Spleen (tissue), 7 donors: ENCODE results near the gene FAM20C.

Experiments used
- CTCF ChIP-seq, 11 experiments: fragments of 200-600 bp in 7 of 11; fragments of 450-650 bp in 4 of 11; sonication (generic) in 4 of 11; IDR thresholded peaks in 8 of 11; conservative IDR thresholded peaks in 3 of 11; 1 replicate in 7 of 11; 2 replicates in 4 of 11; pipeline versions ENCODE4 v1.4.0 to v1.8.0; 2016 to 2021; ENCODE audit warnings: antibody characterized with exemption in 11 of 11, inconsistent platforms in 4 of 11, mild to moderate bottlenecking in 1 of 11
- POLR2A ChIP-seq, 3 donors: fragments of 450-650 bp; IDR thresholded peaks; one replicate each; pipeline ENCODE4 v1.5.1; 2017; ENCODE audit warnings: antibody characterized with exemption in 3 of 3, mild to moderate bottlenecking in 1 of 3
- POLR2AphosphoS5 ChIP-seq, 3 donors: sonication (generic); formaldehyde crosslinking; IDR thresholded peaks; one replicate each; pipeline ENCODE4 v1.5.1; 2017; ENCODE audit warnings: antibody characterized with exemption in 3 of 3
- donor health status: DM: no; HTN: no; CAD: no; lungs with moderate emphysema.
- donor health status: DM: no; HTN: no; CAD: no.
- donor health status: DM: no; HTN: no; CAD: no.

GRCh38 chr7:289756-290553, 97.6 kb downstream of the FAM20C start, which contains the start of gene FOXL3:
- TF ChIP-seq CTCF (IDR thresholded peaks at IDR 0.05 in 8 of 11, conservative IDR thresholded peaks at IDR 0.05 in 3 of 11), result no peak
- no peak for TF ChIP-seq POLR2A (IDR thresholded peaks at IDR 0.05)
- no peak for TF ChIP-seq POLR2AphosphoS5 (IDR thresholded peaks at IDR 0.05)
